ENCODE data around the gene CCNB1. TPM values are rescaled to one million over a fixed set of nuclear protein-coding genes. Genes with fewer than 3 reads are reported as not detected.

Gene CCNB1
- polyA plus RNA-seq, 2 of the 4 experiments (the other 2 are of a cell fraction) = 236 to 311 TPM

GRCh38 chr5:69209602-69210001 is 42.7 kb downstream of the CCNB1 start (continued):
- TF ChIP-seq, protein P1, sequence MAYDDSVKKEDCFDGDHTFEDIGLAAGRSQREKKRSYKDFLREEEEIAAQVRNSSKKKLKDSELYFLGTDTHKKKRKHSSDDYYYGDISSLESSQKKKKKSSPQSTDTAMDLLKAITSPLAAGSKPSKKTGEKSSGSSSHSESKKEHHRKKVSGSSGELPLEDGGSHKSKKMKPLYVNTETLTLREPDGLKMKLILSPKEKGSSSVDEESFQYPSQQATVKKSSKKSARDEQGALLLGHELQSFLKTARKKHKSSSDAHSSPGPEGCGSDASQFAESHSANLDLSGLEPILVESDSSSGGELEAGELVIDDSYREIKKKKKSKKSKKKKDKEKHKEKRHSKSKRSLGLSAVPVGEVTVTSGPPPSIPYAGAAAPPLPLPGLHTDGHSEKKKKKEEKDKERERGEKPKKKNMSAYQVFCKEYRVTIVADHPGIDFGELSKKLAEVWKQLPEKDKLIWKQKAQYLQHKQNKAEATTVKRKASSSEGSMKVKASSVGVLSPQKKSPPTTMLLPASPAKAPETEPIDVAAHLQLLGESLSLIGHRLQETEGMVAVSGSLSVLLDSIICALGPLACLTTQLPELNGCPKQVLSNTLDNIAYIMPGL (CRISPR knock-in tag; IDR thresholded peaks at IDR 0.05; ENCODE audit: borderline replicate concordance) = no peak
- TF ChIP-seq FOSL2 (IDR thresholded peaks at IDR 0.05) = no peak
- TF ChIP-seq FOSL2 (CRISPR knock-in tag; IDR thresholded peaks at IDR 0.05) = no peak
- no peak for TF ChIP-seq KDM1A (IDR thresholded peaks at IDR 0.05; ENCODE audit: low read depth)
- TF ChIP-seq RAD21 (conservative IDR thresholded peaks at IDR 0.05 in 1 of 2, IDR thresholded peaks at IDR 0.05 in 1 of 2) = no peak
- no peak for TF ChIP-seq CTCF (IDR thresholded peaks at IDR 0.05)
- TF ChIP-seq HDAC2 (IDR thresholded peaks at IDR 0.05) = no peak
- no peak for TF ChIP-seq HOXA7 (CRISPR knock-in tag; IDR thresholded peaks at IDR 0.05)

DNA sequence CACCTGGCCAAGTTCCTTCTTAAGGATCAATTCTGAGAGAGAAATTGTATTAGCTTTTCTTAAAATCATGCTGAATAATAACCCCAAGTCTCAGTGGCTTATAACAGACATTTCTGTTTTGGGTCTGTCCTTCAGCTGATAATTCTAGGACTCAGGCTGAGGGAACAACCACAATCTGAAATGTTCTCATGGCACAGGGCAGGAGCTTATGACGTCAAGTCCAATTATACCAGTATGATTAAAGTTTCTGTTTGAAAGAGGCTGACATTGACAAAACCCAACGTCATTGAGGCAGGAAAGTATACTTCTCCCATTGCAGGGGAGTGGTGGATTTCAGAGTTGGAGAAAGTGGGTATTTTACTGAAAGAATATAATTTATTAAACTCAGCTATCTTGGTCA is 44.2 kb downstream of the CCNB1 start:
- Histone ChIP-seq H3K4me1 (peaks cover 13% of the 10 kb centered on the region; the same call in 2 of the 3 replicates), H3K4me2 (no peak overlapping the region), H3K4me3 (no peak overlapping the region), H3K27ac (no peak overlapping the region), H3K9me3 (no peaks in the 10 kb centered on the region)
- TF ChIP-seq HEYL (CRISPR knock-in tag; IDR thresholded peaks at IDR 0.05) = no peak
- no peak for TF ChIP-seq JUNB (IDR thresholded peaks at IDR 0.05)
- TF ChIP-seq GATA3 (IDR thresholded peaks at IDR 0.05; ENCODE audit: borderline replicate concordance) = no peak
- TF ChIP-seq RFX5 (IDR thresholded peaks at IDR 0.05) = no peak
- no peak for TF ChIP-seq HES2 (IDR thresholded peaks at IDR 0.05)
- no peak for TF ChIP-seq RNF2 (IDR thresholded peaks at IDR 0.05; ENCODE audit: borderline replicate concordance, low read depth)
- no peak for TF ChIP-seq CEBPB (IDR thresholded peaks at IDR 0.05)
- 87% methylated on average over 2 of the region's 2 CpGs for WGBS (ENCODE audit: missing lambda C conversion rate)
- ChIA-PET POLR2A (interaction anchor here (0.7 to 1.5 kb wide), 2 partner anchors 22 to 23 kb away, joined by 4 to 5 read pairs; partner anchors contain the start of genes CDK7 and CENPH), CTCF (interaction anchor here (1.4 kb wide), 1 partner anchor 21 kb away, joined by 3 read pairs; no protein-coding TSS in a partner anchor)
- DNase-seq (ENCODE audit: low read depth in 1 of 2, low spot score in 1 of 2) (no peak), FAIRE-seq (no peak), ATAC-seq (no peak)

- POLR2A ChIA-PET = interaction anchor here (1.5 kb wide), 1 partner anchor 23 kb away, joined by 4 read pairs; the partner anchor contains the start of gene CENPH
Observed at GRCh38 chr5:69212022-69212421, 45.1 kb downstream of the CCNB1 start.

More at GRCh38 chr5:69212022-69212421, 45.1 kb downstream of the CCNB1 start:
- FAIRE-seq = no peak
- H3K9me3 ChIP-seq = no peaks in the 10 kb centered on the region
- no peak overlapping the region for H3K27ac ChIP-seq
- CTCF ChIA-PET = interaction anchor here (0.6 kb wide), 1 partner anchor 104 kb away, joined by 3 read pairs; no protein-coding TSS in a partner anchor
- no peak for ATAC-seq
- no peak overlapping the region for H3K4me3 ChIP-seq
- H3K4me1 ChIP-seq = peaks cover 5% of the 10 kb centered on the region; the same call in 2 of the 3 replicates
- TF ChIP-seq POLR2AphosphoS2 (conservative IDR thresholded peaks at IDR 0.05; ENCODE audit: low read length) = no peak
- no peak for TF ChIP-seq ESRRA (IDR thresholded peaks at IDR 0.05; ENCODE audit: borderline replicate concordance, low read length)
- no peak for TF ChIP-seq ATOH8 (CRISPR knock-in tag; IDR thresholded peaks at IDR 0.05; ENCODE audit: low read depth)
- no peak for TF ChIP-seq CHD2 (IDR thresholded peaks at IDR 0.05; ENCODE audit: low read length, partially characterized antibody)
- TF ChIP-seq RFX5 (IDR thresholded peaks at IDR 0.05) = no peak
- no peak for TF ChIP-seq EP300 (IDR thresholded peaks at IDR 0.05)
- TF ChIP-seq TP53 (CRISPR knock-in tag; IDR thresholded peaks at IDR 0.05) = no peak
- no peak for TF ChIP-seq MYC (IDR thresholded peaks at IDR 0.05; ENCODE audit: borderline replicate concordance, low read length)
- no peak for TF ChIP-seq RNF2 (IDR thresholded peaks at IDR 0.05; ENCODE audit: borderline replicate concordance, low read depth)
- TF ChIP-seq MAZ (IDR thresholded peaks at IDR 0.05; ENCODE audit: borderline replicate concordance, low read depth, low read length) = no peak
- no peak for TF ChIP-seq CBX8 (IDR thresholded peaks at IDR 0.05)
- no peak overlapping the region for H3K4me2 ChIP-seq
- WGBS (ENCODE audit: missing lambda C conversion rate) = 92% methylated on average over 2 of the region's 2 CpGs
- DNase-seq (ENCODE audit: low read depth in 1 of 2, low spot score in 1 of 2) = no peak

Measured in A549 (cell line).